Calu3 (cell line): ENCODE results near the gene SLC29A4. TPM values are rescaled to one million over a fixed set of nuclear protein-coding genes. Genes with fewer than 3 reads are reported as not detected.
"Not testable (repeated sequence)": the region's sequence is repeated elsewhere in the genome, so short reads cannot be mapped to it uniquely, and the experiment has no call there.

Source experiments
- BruUV-seq: library from RNA; stranded (reverse); fragments of 400-500 nt; replicated peaks from 2 replicates; lab custom pipeline; 2021; lab: Mats Ljungman, UMichigan
- CTCF ChIA-PET: fragments of 300-600 bp; sonication (Branson Sonifier 250); formaldehyde crosslinking; loops from one replicate; lab custom pipeline; 2022; ENCODE audit warnings: antibody characterized with exemption; lab: Charles Lee
- DNase-seq: peaks from one replicate; pipeline ENCODE4 v3.0.0; 2022
- H3K27ac Mint-ChIP-seq: one replicate; pipeline ENCODE4 v1.8.0; 2022; ENCODE audit warnings: mixed read lengths; ENCODE audit not compliant: unreplicated experiment
- H3K27me3 Mint-ChIP-seq: one replicate; pipeline ENCODE4 v1.8.0; 2022; ENCODE audit warnings: mixed read lengths; ENCODE audit not compliant: unreplicated experiment
- H3K36me3 Mint-ChIP-seq: one replicate; pipeline ENCODE4 v1.8.0; 2022; ENCODE audit warnings: mild to moderate bottlenecking, moderate library complexity, mixed read lengths; ENCODE audit not compliant: insufficient read depth, unreplicated experiment
- H3K4me1 Mint-ChIP-seq: one replicate; pipeline ENCODE4 v1.8.0; 2022; ENCODE audit warnings: mild to moderate bottlenecking, low read depth, mixed read lengths; ENCODE audit not compliant: unreplicated experiment
- H3K4me3 Mint-ChIP-seq: one replicate; pipeline ENCODE4 v1.8.0; 2022; ENCODE audit warnings: mild to moderate bottlenecking, low read depth, moderate library complexity, mixed read lengths; ENCODE audit not compliant: unreplicated experiment
- H3K9me3 Mint-ChIP-seq: one replicate; pipeline ENCODE4 v1.8.0; 2022; ENCODE audit warnings: low read depth, mixed read lengths; ENCODE audit not compliant: unreplicated experiment
- intact Hi-C: fragments of 100-400 bp; cut with micrococcal nuclease; formaldehyde crosslinking; loops from one replicate; pipeline ENCODE4 v1.10.0; 2022; ENCODE audit not compliant: unreplicated experiment
- total RNA-seq: library from RNA; stranded (reverse); gene quantifications from 2 replicates; pipeline ENCODE4 v1.2.3, GENCODE V29; 2022
- TF ChIP-seq, protein P1 (sequence below): fragments of 200-600 bp; IDR thresholded peaks from one replicate; pipeline ENCODE4 v1.8.0; 2022; ENCODE audit warnings: antibody characterized with exemption; ENCODE audit not compliant: unreplicated experiment

Gene SLC29A4
- total RNA-seq, 1 experiment from 2014 or later = 2.5 TPM

DNA sequence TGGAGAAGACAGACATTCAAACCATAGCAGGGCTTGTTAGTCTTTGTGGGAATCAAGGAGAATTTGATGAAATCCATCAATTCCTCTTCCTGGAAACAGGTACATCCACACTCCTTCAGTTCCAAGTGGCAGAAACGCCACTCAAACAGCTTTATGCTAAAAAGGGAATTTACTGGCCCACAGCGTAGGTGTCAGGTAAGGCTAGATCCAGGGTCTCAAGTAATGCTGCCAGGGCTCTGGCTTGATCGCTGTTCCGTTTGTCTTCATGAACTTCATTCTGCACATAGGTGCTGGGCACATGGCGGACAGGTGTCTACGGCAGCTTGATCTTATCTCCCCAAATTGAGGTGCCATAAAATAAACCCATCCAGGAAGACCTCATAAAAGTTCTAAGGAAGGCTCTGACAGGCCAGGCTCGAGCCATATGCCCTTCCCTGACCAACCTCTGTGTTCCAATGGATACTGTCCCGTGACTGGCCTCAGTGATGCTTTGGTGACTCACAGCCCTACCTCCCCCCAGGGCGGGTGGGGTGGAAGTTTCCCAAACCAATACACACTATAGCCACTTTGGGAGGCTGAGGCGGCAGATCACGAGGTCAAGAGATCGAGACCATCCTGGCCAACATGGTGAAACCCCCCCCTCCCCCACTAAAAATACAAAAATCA lies 12.6 kb upstream of the SLC29A4 start:
- intact Hi-C loops, BruUV-seq, H3K36me3 Mint-ChIP-seq, H3K4me3 Mint-ChIP-seq, H3K27ac Mint-ChIP-seq, H3K4me1 Mint-ChIP-seq, H3K9me3 Mint-ChIP-seq, DNase-seq: not testable (repeated sequence)
- peaks cover 88% of the 10 kb centered on the region for H3K27me3 Mint-ChIP-seq
- CTCF ChIA-PET = interaction anchor here (0.7 kb wide), 1 partner anchor 270 kb away, joined by 6 read pairs; no protein-coding TSS in a partner anchor

DNA sequence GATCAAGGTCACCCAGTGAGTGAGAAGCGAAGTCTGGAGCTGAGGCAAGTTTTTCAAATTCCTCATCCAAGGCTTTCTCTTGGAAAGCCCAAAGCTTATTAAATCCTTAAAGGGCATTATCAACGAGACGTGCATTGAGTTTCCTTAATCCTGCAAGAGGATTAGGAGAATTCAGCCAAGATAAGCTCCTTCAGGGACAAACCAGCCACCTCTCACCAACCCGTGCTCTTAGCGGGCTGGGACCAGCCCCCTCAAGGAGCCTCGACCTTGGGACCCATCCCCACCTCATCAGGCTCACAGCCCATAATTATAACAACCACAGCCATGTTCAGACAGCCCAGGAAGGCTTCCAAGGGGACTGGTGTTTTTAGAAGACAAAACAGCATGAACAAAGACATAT lies 12.0 kb upstream of the SLC29A4 start:
- Mint-ChIP-seq H3K27ac (no peak overlapping the region), H3K4me1 (peaks cover 4% of the 10 kb centered on the region), H3K27me3 (peaks cover 88% of the 10 kb centered on the region), H3K4me3 (no peak overlapping the region), H3K36me3 (no peaks in the 10 kb centered on the region), H3K9me3 (no peaks in the 10 kb centered on the region)
- BruUV-seq = no TSS peak
- DNase-seq = no peak
- intact Hi-C loops = no loop called here
- CTCF ChIA-PET = interaction anchor here (0.7 kb wide), 1 partner anchor 271 kb away, joined by 6 read pairs; no protein-coding TSS in a partner anchor
- TF ChIP-seq, protein P1, sequence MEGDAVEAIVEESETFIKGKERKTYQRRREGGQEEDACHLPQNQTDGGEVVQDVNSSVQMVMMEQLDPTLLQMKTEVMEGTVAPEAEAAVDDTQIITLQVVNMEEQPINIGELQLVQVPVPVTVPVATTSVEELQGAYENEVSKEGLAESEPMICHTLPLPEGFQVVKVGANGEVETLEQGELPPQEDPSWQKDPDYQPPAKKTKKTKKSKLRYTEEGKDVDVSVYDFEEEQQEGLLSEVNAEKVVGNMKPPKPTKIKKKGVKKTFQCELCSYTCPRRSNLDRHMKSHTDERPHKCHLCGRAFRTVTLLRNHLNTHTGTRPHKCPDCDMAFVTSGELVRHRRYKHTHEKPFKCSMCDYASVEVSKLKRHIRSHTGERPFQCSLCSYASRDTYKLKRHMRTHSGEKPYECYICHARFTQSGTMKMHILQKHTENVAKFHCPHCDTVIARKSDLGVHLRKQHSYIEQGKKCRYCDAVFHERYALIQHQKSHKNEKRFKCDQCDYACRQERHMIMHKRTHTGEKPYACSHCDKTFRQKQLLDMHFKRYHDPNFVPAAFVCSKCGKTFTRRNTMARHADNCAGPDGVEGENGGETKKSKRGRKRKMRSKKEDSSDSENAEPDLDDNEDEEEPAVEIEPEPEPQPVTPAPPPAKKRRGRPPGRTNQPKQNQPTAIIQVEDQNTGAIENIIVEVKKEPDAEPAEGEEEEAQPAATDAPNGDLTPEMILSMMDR = no peak

DNA sequence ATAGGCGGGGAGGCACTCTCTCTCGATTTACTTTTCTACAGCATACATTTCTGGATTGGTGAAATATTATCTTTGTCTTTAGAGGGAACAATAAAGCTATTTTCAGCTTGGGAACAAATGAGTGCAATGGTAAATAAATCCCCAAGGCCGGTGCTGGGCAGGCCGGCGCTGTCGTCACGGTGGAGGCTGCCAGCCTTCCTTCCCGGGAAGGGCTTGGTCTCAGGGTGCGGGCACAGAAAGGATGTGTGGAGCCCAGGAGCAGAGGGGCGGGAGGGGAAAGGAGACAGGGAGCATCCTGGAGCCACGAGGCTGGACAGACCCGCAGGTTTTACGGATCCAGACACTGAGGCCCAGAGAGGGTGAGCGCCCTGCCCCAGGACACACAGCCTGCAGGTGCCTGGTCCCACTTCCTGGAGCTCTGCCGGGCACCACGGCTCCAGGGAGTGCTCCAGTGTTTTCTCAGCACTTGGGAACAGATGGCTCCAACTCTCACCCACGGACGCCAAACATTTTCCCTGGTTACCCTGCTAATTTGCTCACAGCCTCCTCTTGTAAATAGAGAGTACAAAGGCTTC lies 8.8 kb upstream of the SLC29A4 start:
- H3K4me1 Mint-ChIP-seq, H3K4me3 Mint-ChIP-seq, BruUV-seq, CTCF ChIA-PET, intact Hi-C loops, H3K36me3 Mint-ChIP-seq, H3K9me3 Mint-ChIP-seq, H3K27ac Mint-ChIP-seq, DNase-seq: not testable (repeated sequence)
- H3K27me3 Mint-ChIP-seq = peaks cover 99% of the 10 kb centered on the region

DNA sequence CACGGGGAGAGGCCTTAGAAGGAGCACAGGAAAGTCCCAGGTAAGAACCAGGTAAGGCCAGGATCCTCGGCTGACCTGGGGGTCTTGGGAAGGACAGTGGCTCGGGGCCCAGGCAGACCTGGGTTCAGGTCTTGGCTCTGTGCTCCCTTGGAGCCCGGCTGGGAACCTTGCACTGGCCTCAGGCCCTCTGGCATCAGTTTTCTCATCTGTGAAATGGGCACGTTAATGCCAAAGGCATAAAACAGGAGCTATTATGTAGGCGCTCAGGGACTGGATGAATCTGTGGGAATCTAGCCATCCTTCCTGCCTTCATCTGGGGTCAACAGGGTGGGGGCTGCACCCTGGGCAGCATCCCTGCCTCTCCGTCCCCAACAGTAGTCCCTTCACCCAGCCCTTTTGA lies 8.3 kb upstream of the SLC29A4 start:
- Mint-ChIP-seq H3K9me3 (no peaks in the 10 kb centered on the region), H3K4me3 (no peak overlapping the region), H3K36me3 (no peaks in the 10 kb centered on the region), H3K4me1 (no peaks in the 10 kb centered on the region), H3K27ac (no peak overlapping the region), H3K27me3 (peaks cover 99% of the 10 kb centered on the region)
- DNase-seq = no peak
- BruUV-seq = no TSS peak
- TF ChIP-seq, protein P1 = no peak
- CTCF ChIA-PET = no interaction called here
- intact Hi-C loops = no loop called here

DNA sequence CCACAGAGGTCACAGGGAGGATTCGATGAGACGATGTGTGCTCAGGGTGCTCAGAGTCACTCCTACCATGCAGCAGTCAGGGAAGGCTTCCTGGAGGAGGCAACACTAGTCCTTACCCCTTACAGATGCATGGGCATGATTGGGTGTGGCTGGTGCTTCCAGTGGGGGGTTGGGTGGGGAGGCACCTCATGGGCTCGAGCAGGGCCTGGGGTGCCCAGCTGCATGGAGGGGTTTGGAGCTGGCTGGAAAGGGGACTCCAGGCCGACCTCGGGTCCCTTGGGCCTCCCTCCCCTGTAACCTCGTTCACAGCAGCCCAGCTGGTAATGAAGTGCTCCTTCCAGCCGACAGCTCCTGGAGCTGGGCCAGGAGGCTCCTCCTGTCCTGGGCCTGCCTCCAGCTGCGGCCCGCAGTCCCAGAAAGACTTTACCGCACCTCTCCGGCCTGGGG lies 7.7 kb upstream of the SLC29A4 start:
- H3K36me3 Mint-ChIP-seq, CTCF ChIA-PET, H3K9me3 Mint-ChIP-seq, intact Hi-C loops, H3K27ac Mint-ChIP-seq, H3K4me1 Mint-ChIP-seq, DNase-seq, H3K4me3 Mint-ChIP-seq, BruUV-seq: not testable (repeated sequence)
- peaks cover 99% of the 10 kb centered on the region for H3K27me3 Mint-ChIP-seq

DNA sequence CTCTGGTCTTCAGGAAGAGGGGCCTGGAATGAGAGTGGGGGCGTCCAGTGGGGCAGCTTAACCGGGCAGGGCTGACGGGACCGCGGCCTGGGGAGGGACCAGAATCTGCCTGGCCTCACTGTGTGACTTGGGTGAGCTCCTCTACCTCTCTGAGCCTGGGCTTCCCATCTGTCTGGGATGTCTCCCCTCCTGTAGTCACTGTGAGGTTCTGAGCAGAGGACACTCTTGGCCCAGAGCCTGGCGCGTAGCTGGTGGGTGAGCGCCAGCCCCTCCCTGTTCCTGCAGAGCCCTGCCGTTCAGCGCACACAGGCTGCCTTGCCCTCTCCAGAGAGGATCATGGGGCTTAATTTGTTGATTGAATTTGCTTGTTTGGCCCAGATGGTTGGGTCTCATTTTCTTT lies 7.2 kb upstream of the SLC29A4 start:
- H3K4me1 Mint-ChIP-seq, H3K9me3 Mint-ChIP-seq, H3K27ac Mint-ChIP-seq, intact Hi-C loops, DNase-seq, BruUV-seq, H3K36me3 Mint-ChIP-seq, H3K4me3 Mint-ChIP-seq, CTCF ChIA-PET: not testable (repeated sequence)
- H3K27me3 Mint-ChIP-seq = peaks cover 99% of the 10 kb centered on the region

DNA sequence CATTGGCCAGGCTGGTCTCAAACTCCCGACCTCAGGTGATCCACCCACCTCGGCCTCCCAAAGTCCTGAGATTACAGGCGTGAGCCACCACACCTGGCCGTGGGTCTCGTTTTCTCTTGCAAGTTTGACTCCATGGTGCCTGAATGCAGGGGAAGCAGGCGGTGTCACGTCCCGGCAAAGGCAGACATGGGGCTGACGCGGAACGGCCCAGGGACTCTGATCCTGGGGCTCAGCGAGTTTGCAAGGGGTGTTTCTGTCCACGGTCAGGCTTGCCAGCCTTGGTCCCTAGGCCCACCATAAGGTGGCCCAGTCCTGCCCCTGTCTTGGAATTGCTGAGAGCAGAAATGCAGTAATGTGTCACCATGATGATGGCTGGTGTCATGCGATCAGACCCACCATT lies 6.6 kb upstream of the SLC29A4 start:
- H3K27ac Mint-ChIP-seq, DNase-seq, H3K36me3 Mint-ChIP-seq, H3K4me1 Mint-ChIP-seq, BruUV-seq, CTCF ChIA-PET, H3K4me3 Mint-ChIP-seq, H3K9me3 Mint-ChIP-seq, intact Hi-C loops: not testable (repeated sequence)
- peaks cover 99% of the 10 kb centered on the region for H3K27me3 Mint-ChIP-seq
